GM23338 (cell line): ENCODE data around the gene KAT2B. TPM values are rescaled to one million over a fixed set of nuclear protein-coding genes. Genes with fewer than 3 reads are reported as not detected.

Experiments
- ATAC-seq: fragments of 200-7000 bp; cut with Tn5 transposase; 3 replicates; pipeline ENCODE4 v1.9.1; 2020
- DNase-seq: peaks from one replicate; pipeline ENCODE4 v3.0.0-alpha.2; 2015; ENCODE audit warnings: low spot score
- H2AFZ ChIP-seq: fragments of 200-600 bp; sonication (generic); 2 replicates; pipeline ENCODE4 v1.8.0; 2016; ENCODE audit warnings: antibody characterized with exemption, mild to moderate bottlenecking, moderate library complexity
- H3F3A ChIP-seq: fragments of 200-600 bp; sonication (generic); replicated peaks from 2 replicates; pipeline ENCODE4 v1.8.0; 2017; ENCODE audit warnings: antibody characterized with exemption, mixed run types, low read depth
- H3K27ac ChIP-seq: fragments of 200-600 bp; sonication (generic); 2 replicates; pipeline ENCODE4 v1.6.1; 2016; ENCODE audit warnings: low read depth
- H3K27me3 ChIP-seq: fragments of 200-600 bp; sonication (generic); 2 replicates; pipeline ENCODE4 v1.8.0; 2016; ENCODE audit warnings: mild to moderate bottlenecking, mixed run types, moderate library complexity; ENCODE audit not compliant: insufficient read depth
- H3K36me3 ChIP-seq: fragments of 200-600 bp; sonication (generic); 2 replicates; pipeline ENCODE4 v1.8.0; 2016; ENCODE audit warnings: mild to moderate bottlenecking; ENCODE audit not compliant: insufficient read depth
- H3K4me1 ChIP-seq: fragments of 200-600 bp; sonication (generic); 2 replicates; pipeline ENCODE4 v1.8.0; 2016; ENCODE audit warnings: mild to moderate bottlenecking, moderate library complexity; ENCODE audit not compliant: insufficient read depth
- H3K4me2 ChIP-seq: fragments of 200-600 bp; sonication (generic); 2 replicates; pipeline ENCODE4 v1.7.1; 2017; ENCODE audit warnings: mixed run types
- H3K4me3 ChIP-seq: fragments of 200-600 bp; sonication (generic); 2 replicates; pipeline ENCODE4 v1.6.1; 2016; ENCODE audit warnings: mixed run types
- H3K79me2 ChIP-seq: fragments of 200-600 bp; sonication (generic); replicated peaks from 2 replicates; pipeline ENCODE4 v1.8.0; 2017; ENCODE audit warnings: mild to moderate bottlenecking; ENCODE audit not compliant: insufficient read depth
- H3K9me2 ChIP-seq: fragments of 200-600 bp; sonication (generic); 2 replicates; pipeline ENCODE4 v1.8.0; 2017; ENCODE audit not compliant: insufficient read depth
- H4K20me1 ChIP-seq: fragments of 200-600 bp; sonication (generic); replicated peaks from 2 replicates; pipeline ENCODE4 v1.8.0; 2017; ENCODE audit warnings: mild to moderate bottlenecking; ENCODE audit not compliant: insufficient read depth
- H3K27ac Mint-ChIP-seq: 2 replicates; pipeline ENCODE4 v1.8.0; 2020; ENCODE audit warnings: inconsistent platforms, mild to moderate bottlenecking, moderate library complexity, mixed read lengths
- H3K27me3 Mint-ChIP-seq: 3 replicates; pipeline ENCODE4 v1.8.0; 2022; ENCODE audit warnings: low read depth, mild to moderate bottlenecking, moderate library complexity, mixed read lengths, inconsistent platforms; ENCODE audit not compliant: insufficient read depth, poor library complexity
- H3K36me3 Mint-ChIP-seq: 3 replicates; pipeline ENCODE4 v1.8.0; 2021; ENCODE audit warnings: low read depth, mild to moderate bottlenecking, inconsistent platforms, moderate library complexity, mixed read lengths
- H3K4me1 Mint-ChIP-seq: 3 replicates; pipeline ENCODE4 v1.8.0; 2020; ENCODE audit warnings: mild to moderate bottlenecking, inconsistent platforms, mixed read lengths
- H3K4me3 Mint-ChIP-seq: 3 replicates; pipeline ENCODE4 v1.8.0; 2021; ENCODE audit warnings: moderate library complexity, mild to moderate bottlenecking, inconsistent platforms, mixed read lengths
- H3K9me3 Mint-ChIP-seq: 3 replicates; pipeline ENCODE4 v1.8.0; 2020; ENCODE audit warnings: moderate library complexity, mild to moderate bottlenecking, inconsistent platforms, mixed read lengths
- CREB1 ChIP-seq: fragments of 250-450 bp; sonication (Bioruptor Pico); IDR thresholded peaks from 2 replicates; pipeline ENCODE4 v1.5.0; 2020; ENCODE audit warnings: low read depth, mild to moderate bottlenecking, moderate library complexity
- ETS1 ChIP-seq: IDR thresholded peaks from 2 replicates; pipeline ENCODE4 v1.6.1; 2016; ENCODE audit warnings: antibody characterized with exemption
- EZH2 ChIP-seq: fragments of 200-600 bp; sonication (generic); IDR thresholded peaks from one replicate; pipeline ENCODE4 v1.8.0; 2017; ENCODE audit warnings: antibody characterized with exemption, mild to moderate bottlenecking, low read depth; ENCODE audit not compliant: unreplicated experiment
- EZH2phosphoT487 ChIP-seq: fragments of 200-600 bp; sonication (generic); IDR thresholded peaks from one replicate; pipeline ENCODE4 v1.8.1; 2018; ENCODE audit warnings: antibody characterized with exemption; ENCODE audit not compliant: unreplicated experiment
- JUNB ChIP-seq: IDR thresholded peaks from one replicate; pipeline ENCODE4 v1.6.1; 2016; ENCODE audit warnings: antibody characterized with exemption; ENCODE audit not compliant: unreplicated experiment
- POLR2AphosphoS5 ChIP-seq: IDR thresholded peaks from 2 replicates; pipeline ENCODE4 v1.6.1; 2016; ENCODE audit warnings: antibody characterized with exemption, low read depth
- ZNF462 ChIP-seq: fragments of 250-450 bp; sonication (Bioruptor Pico); IDR thresholded peaks from 2 replicates; pipeline ENCODE4 v1.5.0; 2020; ENCODE audit warnings: mild to moderate bottlenecking, moderate library complexity
- polyA plus RNA-seq: library from polyadenylated mRNA; unstranded; fragments of >200 nt; fragmentation: Nextera tagmentation; extraction: Ambion mirVana; gene quantifications from 2 replicates; pipeline ENCODE4 v1.2.1, GENCODE V29; 2016
- total RNA-seq: library from RNA; depleted of rRNA; stranded (reverse); fragments of >200 nt; shearing (Covaris generic); gene quantifications from 2 replicates; pipeline ENCODE4 v1.2.3, GENCODE V29; 2014

The KAT2B gene
- total and polyA plus RNA-seq, 2 experiments from 2014 or later, result 1.3 to 4.4 TPM

- TF ChIP-seq ZNF462, result no peak
These were observed 71.6 kb downstream of the KAT2B start (continued) for GRCh38 chr3:20111836-20112235.

- no peak overlapping the region for H3K27ac Mint-ChIP-seq
These were observed 80.8 kb downstream of the KAT2B start for GRCh38 chr3:20121088-20121487.

GRCh38 chr3:20123131-20123652 lies 82.9 kb downstream of the KAT2B start:
- H4K20me1 ChIP-seq, result no peaks in the 10 kb centered on the region
- H3K27me3 ChIP-seq, result no peaks in the 10 kb centered on the region
- no peak for ATAC-seq
- H3F3A ChIP-seq, result no peaks in the 10 kb centered on the region
- no peaks in the 10 kb centered on the region for H3K9me3 Mint-ChIP-seq
- no peak overlapping the region for H3K4me2 ChIP-seq
- no peaks in the 10 kb centered on the region for H3K4me1 ChIP-seq
- no peak for DNase-seq
- H3K4me1 Mint-ChIP-seq, result no peaks in the 10 kb centered on the region
- no peaks in the 10 kb centered on the region for H3K36me3 Mint-ChIP-seq
- H3K4me3 Mint-ChIP-seq, result no peak overlapping the region
- H3K4me3 ChIP-seq, result no peak overlapping the region
- no peaks in the 10 kb centered on the region for H3K9me2 ChIP-seq
- H3K79me2 ChIP-seq, result no peaks in the 10 kb centered on the region
- no peaks in the 10 kb centered on the region for H3K27me3 Mint-ChIP-seq
- H3K27ac ChIP-seq, result no peak overlapping the region
- no peak overlapping the region for H2AFZ ChIP-seq
- H3K36me3 ChIP-seq, result no peaks in the 10 kb centered on the region
- no peak overlapping the region for H3K27ac Mint-ChIP-seq
- TF ChIP-seq EZH2phosphoT487 (no peak), CREB1 (CRISPR knock-in tag) (no peak), POLR2AphosphoS5 (no peak), ETS1 (no peak)

More at GRCh38 chr3:20121088-20121487, 80.8 kb downstream of the KAT2B start:
- H3K9me2 ChIP-seq, result no peaks in the 10 kb centered on the region
- no peak overlapping the region for H3K27ac ChIP-seq
- H3K4me2 ChIP-seq, result no peak overlapping the region
- no peaks in the 10 kb centered on the region for H3K27me3 Mint-ChIP-seq
- H3K9me3 Mint-ChIP-seq, result no peaks in the 10 kb centered on the region
- DNase-seq (no peak), ATAC-seq (no peak)
- H3K4me3 Mint-ChIP-seq, result no peak overlapping the region
- H3K79me2 ChIP-seq, result no peaks in the 10 kb centered on the region
- H3K4me1 Mint-ChIP-seq, result no peaks in the 10 kb centered on the region
- H3K36me3 Mint-ChIP-seq, result no peaks in the 10 kb centered on the region
- no peak overlapping the region for H2AFZ ChIP-seq
- no peaks in the 10 kb centered on the region for H3K36me3 ChIP-seq
- H3K4me1 ChIP-seq, result no peaks in the 10 kb centered on the region
- no peak for TF ChIP-seq JUNB
- TF ChIP-seq CREB1 (CRISPR knock-in tag), result no peak
- TF ChIP-seq EZH2phosphoT487, result no peak
- TF ChIP-seq EZH2, result no peak
- H4K20me1 ChIP-seq, result no peaks in the 10 kb centered on the region
- H3F3A ChIP-seq, result no peaks in the 10 kb centered on the region
- no peak overlapping the region for H3K4me3 ChIP-seq
- no peaks in the 10 kb centered on the region for H3K27me3 ChIP-seq
